KMS-11 (cell line): Measurements from ENCODE around the gene FOXP4.

Source experiments
- H2AFZ ChIP-seq: fragments of 200-600 bp; sonication (generic); 2 replicates; pipeline ENCODE4 v1.6.1; 2016; ENCODE audit warnings: antibody characterized with exemption, mixed run types, low read depth
- H3K27ac ChIP-seq: fragments of 200-600 bp; sonication (generic); 2 replicates; pipeline ENCODE4 v1.6.1; 2016; ENCODE audit warnings: mild to moderate bottlenecking, mixed run types
- H3K27me3 ChIP-seq: fragments of 200-600 bp; sonication (generic); 2 replicates; pipeline ENCODE4 v1.6.1; 2017; ENCODE audit warnings: mild to moderate bottlenecking, low read depth, mixed run types, moderate library complexity; ENCODE audit not compliant: insufficient read depth
- H3K36me3 ChIP-seq: fragments of 200-600 bp; sonication (generic); 2 replicates; pipeline ENCODE4 v1.6.1; 2017; ENCODE audit warnings: mild to moderate bottlenecking, mixed run types; ENCODE audit not compliant: insufficient read depth
- H3K4me1 ChIP-seq: fragments of 200-600 bp; sonication (generic); 2 replicates; pipeline ENCODE4 v1.6.1; 2016; ENCODE audit warnings: mild to moderate bottlenecking, low read depth, mixed run types; ENCODE audit not compliant: poor library complexity, severe bottlenecking
- H3K4me2 ChIP-seq: fragments of 200-600 bp; sonication (generic); 2 replicates; pipeline ENCODE4 v1.7.0; 2016; ENCODE audit warnings: mild to moderate bottlenecking, mixed run types
- H3K4me3 ChIP-seq: fragments of 200-600 bp; sonication (generic); IDR thresholded peaks from 2 replicates; pipeline ENCODE4 v1.6.1; 2017; ENCODE audit warnings: low read depth, low read length, mixed read lengths; ENCODE audit not compliant: insufficient read depth
- H3K79me2 ChIP-seq: fragments of 200-600 bp; sonication (generic); 2 replicates; pipeline ENCODE4 v1.6.1; 2016; ENCODE audit warnings: low read depth, mixed run types; ENCODE audit not compliant: insufficient read depth
- H3K9ac ChIP-seq: fragments of 200-600 bp; sonication (generic); 2 replicates; pipeline ENCODE4 v1.6.1; 2016; ENCODE audit warnings: mild to moderate bottlenecking, mixed run types
- H4K20me1 ChIP-seq: fragments of 200-600 bp; sonication (generic); 2 replicates; pipeline ENCODE4 v1.6.1; 2016; ENCODE audit warnings: mild to moderate bottlenecking, mixed run types; ENCODE audit not compliant: insufficient read depth
- CTCF ChIP-seq: fragments of 200-600 bp; sonication (generic); conservative IDR thresholded peaks from 2 replicates; pipeline ENCODE4 v1.6.1; 2017; ENCODE audit warnings: low read depth, mild to moderate bottlenecking, antibody characterized with exemption, low read length, moderate library complexity, mixed read lengths

Gene FOXP4

GRCh38 chr6:41583565-41583964 lies 37.4 kb downstream of the FOXP4 start:
- H3K9ac ChIP-seq = no peak overlapping the region
- H3K27ac ChIP-seq = no peak overlapping the region
- H3K4me1 ChIP-seq = peaks cover 10% of the 10 kb centered on the region
- H3K36me3 ChIP-seq = no peaks in the 10 kb centered on the region
- H3K4me2 ChIP-seq = no peak overlapping the region
- H2AFZ ChIP-seq = no peak overlapping the region
- H4K20me1 ChIP-seq = no peaks in the 10 kb centered on the region
- no peaks in the 10 kb centered on the region for H3K27me3 ChIP-seq
- no peak for TF ChIP-seq CTCF
- H3K79me2 ChIP-seq = no peaks in the 10 kb centered on the region
- no peak overlapping the region for H3K4me3 ChIP-seq

- Histone ChIP-seq H4K20me1 (no peaks in the 10 kb centered on the region), H3K27me3 (no peaks in the 10 kb centered on the region), H3K4me2 (no peak overlapping the region), H3K9ac (no peak overlapping the region), H3K27ac (no peak overlapping the region), H3K4me1 (peaks cover 10% of the 10 kb centered on the region), H2AFZ (no peak overlapping the region), H3K36me3 (no peaks in the 10 kb centered on the region), H3K79me2 (no peaks in the 10 kb centered on the region), H3K4me3 (no peak overlapping the region)
- TF ChIP-seq CTCF = no peak
Observed at GRCh38 chr6:41584205-41584604, 38.0 kb downstream of the FOXP4 start.

- H3K79me2 ChIP-seq = no peaks in the 10 kb centered on the region
- no peak overlapping the region for H3K4me2 ChIP-seq
- H3K36me3 ChIP-seq = no peaks in the 10 kb centered on the region
- no peaks in the 10 kb centered on the region for H4K20me1 ChIP-seq
- peaks cover 10% of the 10 kb centered on the region for H3K4me1 ChIP-seq
- no peaks in the 10 kb centered on the region for H3K27me3 ChIP-seq
- H3K9ac ChIP-seq = no peak overlapping the region
- H3K27ac ChIP-seq = no peak overlapping the region
- H3K4me3 ChIP-seq = no peak overlapping the region
- no peak for TF ChIP-seq CTCF
- no peak overlapping the region for H2AFZ ChIP-seq
Observed at GRCh38 chr6:41584668-41585205, 38.6 kb downstream of the FOXP4 start.

- peaks cover 10% of the 10 kb centered on the region for H3K4me1 ChIP-seq
- no peak for TF ChIP-seq CTCF
- H3K27me3 ChIP-seq = no peaks in the 10 kb centered on the region
- H3K79me2 ChIP-seq = no peaks in the 10 kb centered on the region
- H3K4me2 ChIP-seq = no peak overlapping the region
- no peak overlapping the region for H3K9ac ChIP-seq
- no peak overlapping the region for H2AFZ ChIP-seq
- H3K27ac ChIP-seq = no peak overlapping the region
- H3K36me3 ChIP-seq = no peaks in the 10 kb centered on the region
- H4K20me1 ChIP-seq = no peaks in the 10 kb centered on the region
- H3K4me3 ChIP-seq = no peak overlapping the region
Observed at GRCh38 chr6:41585605-41586004, 39.4 kb downstream of the FOXP4 start.
